Measurements from ENCODE around the gene RHBDL3.

The RHBDL3 gene

GRCh38 chr17:32275060-32276042, 9.7 kb downstream of the RHBDL3 start:
- peaks cover 9% of the 10 kb centered on the region for H4K20me1 ChIP-seq (ENCODE audit: insufficient read depth, low read length)
- H3K4me2 ChIP-seq (ENCODE audit: insufficient read depth, low read length), result no peak overlapping the region
- ATAC-seq (ENCODE audit: insufficient read depth, low read depth) (no peak), DNase-seq (no peak)
- H3K27me3 ChIP-seq (ENCODE audit: insufficient read depth, low read length, poor library complexity), result peaks cover 13% of the 10 kb centered on the region
- no peak overlapping the region for H3K4me3 ChIP-seq (ENCODE audit: low read depth in 1 of 2, low read length in 2 of 2)
- H3K36me3 ChIP-seq (ENCODE audit: insufficient read depth, low read length), result no peaks in the 10 kb centered on the region
- TF ChIP-seq CTCF (IDR thresholded peaks at IDR 0.05; ENCODE audit: borderline replicate concordance, extremely low read depth, low read length, poor library complexity, severe bottlenecking) (no peak), EZH2 (IDR thresholded peaks at IDR 0.05; ENCODE audit: borderline replicate concordance, low read depth, low read length, severe bottlenecking) (no peak)
- H3K9ac ChIP-seq (ENCODE audit: low read depth, low read length), result no peak overlapping the region
- no peak overlapping the region for H3K27ac ChIP-seq (ENCODE audit: low read length)
- H3K4me1 ChIP-seq (ENCODE audit: insufficient read depth, low read length), result no peaks in the 10 kb centered on the region
- no peaks in the 10 kb centered on the region for H3K9me3 ChIP-seq (ENCODE audit: insufficient read depth, low read length, severe bottlenecking)
- no peaks in the 10 kb centered on the region for H3K79me2 ChIP-seq (ENCODE audit: insufficient read depth, low read length)
- no peak overlapping the region for H2AFZ ChIP-seq (ENCODE audit: low read depth, low read length)

- H3K4me1 ChIP-seq (ENCODE audit: insufficient read depth, low read length), result no peaks in the 10 kb centered on the region
- ATAC-seq (ENCODE audit: insufficient read depth, low read depth), result no peak
- H3K79me2 ChIP-seq (ENCODE audit: insufficient read depth, low read length), result no peaks in the 10 kb centered on the region
- no peak overlapping the region for H3K4me2 ChIP-seq (ENCODE audit: insufficient read depth, low read length)
- H3K9me3 ChIP-seq (ENCODE audit: insufficient read depth, low read length, severe bottlenecking), result no peaks in the 10 kb centered on the region
- TF ChIP-seq CTCF (IDR thresholded peaks at IDR 0.05; ENCODE audit: borderline replicate concordance, extremely low read depth, low read length, poor library complexity, severe bottlenecking), result no peak
- no peak for DNase-seq
- no peak overlapping the region for H3K4me3 ChIP-seq (ENCODE audit: low read depth in 1 of 2, low read length in 2 of 2)
- no peak overlapping the region for H3K27ac ChIP-seq (ENCODE audit: low read length)
- peaks cover 9% of the 10 kb centered on the region for H4K20me1 ChIP-seq (ENCODE audit: insufficient read depth, low read length)
- peaks cover 10% of the 10 kb centered on the region for H3K27me3 ChIP-seq (ENCODE audit: insufficient read depth, low read length, poor library complexity)
- no peak overlapping the region for H3K9ac ChIP-seq (ENCODE audit: low read depth, low read length)
- H3K36me3 ChIP-seq (ENCODE audit: insufficient read depth, low read length), result no peaks in the 10 kb centered on the region
- no peak overlapping the region for H2AFZ ChIP-seq (ENCODE audit: low read depth, low read length)
Observed at GRCh38 chr17:32276171-32276601, 10.6 kb downstream of the RHBDL3 start.

- Histone ChIP-seq H3K4me2 (ENCODE audit: insufficient read depth, low read length) (no peak overlapping the region), H3K9me3 (ENCODE audit: insufficient read depth, low read length, severe bottlenecking) (no peaks in the 10 kb centered on the region), H4K20me1 (ENCODE audit: insufficient read depth, low read length) (peaks cover 9% of the 10 kb centered on the region), H3K36me3 (ENCODE audit: insufficient read depth, low read length) (no peaks in the 10 kb centered on the region), H3K27ac (ENCODE audit: low read length) (no peak overlapping the region), H3K9ac (ENCODE audit: low read depth, low read length) (no peak overlapping the region), H2AFZ (ENCODE audit: low read depth, low read length) (no peak overlapping the region), H3K79me2 (ENCODE audit: insufficient read depth, low read length) (no peaks in the 10 kb centered on the region), H3K27me3 (ENCODE audit: insufficient read depth, low read length, poor library complexity) (peaks cover 10% of the 10 kb centered on the region), H3K4me3 (ENCODE audit: low read depth in 1 of 2, low read length in 2 of 2) (no peak overlapping the region), H3K4me1 (ENCODE audit: insufficient read depth, low read length) (no peaks in the 10 kb centered on the region)
- ATAC-seq (ENCODE audit: insufficient read depth, low read depth) (peak; percentile 59), DNase-seq (no peak)
- TF ChIP-seq CTCF (IDR thresholded peaks at IDR 0.05; ENCODE audit: borderline replicate concordance, extremely low read depth, low read length, poor library complexity, severe bottlenecking) (no peak), EZH2 (IDR thresholded peaks at IDR 0.05; ENCODE audit: borderline replicate concordance, low read depth, low read length, severe bottlenecking) (no peak)
Observed at GRCh38 chr17:32277284-32277683, 11.7 kb downstream of the RHBDL3 start.

All from DND-41 (cell line).